ENCODE results near the gene TEX38.

The TEX38 gene

DNA sequence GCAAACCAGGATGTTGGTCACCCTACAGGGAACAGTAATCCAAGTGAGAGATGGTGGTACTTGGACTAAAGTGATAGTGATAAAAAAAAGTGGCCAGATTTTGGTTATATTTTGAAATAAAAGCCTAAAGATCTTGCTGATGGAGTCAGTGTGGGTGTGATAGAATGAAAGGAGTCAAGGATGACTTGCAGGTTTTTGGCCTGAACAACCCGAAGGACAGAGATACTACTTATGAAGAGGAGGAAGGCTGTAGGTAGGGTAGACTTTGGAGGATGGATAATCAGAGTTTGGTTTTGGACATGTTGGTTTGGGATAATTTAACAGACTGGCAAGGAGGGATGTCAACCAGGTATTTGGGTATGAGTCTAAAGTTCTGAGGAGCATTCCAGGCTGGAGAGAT, 1.5 kb upstream of the TEX38 start:
- no peak overlapping the region for H3K27ac ChIP-seq
- H4K20me1 ChIP-seq: no peaks in the 10 kb centered on the region
- no peak for TF ChIP-seq Cebpa-rat (IDR thresholded peaks at IDR 0.05)
- no peaks in the 10 kb centered on the region for H3K9me3 ChIP-seq
- H3K4me2 ChIP-seq: no peak overlapping the region
- H3K9ac ChIP-seq: no peak overlapping the region
- no peaks in the 10 kb centered on the region for H3K27me3 ChIP-seq
- no peak overlapping the region for H3K4me3 ChIP-seq
- peaks cover 14% of the 10 kb centered on the region for H3K4me1 ChIP-seq
- peaks cover 31% of the 10 kb centered on the region for H3K36me3 ChIP-seq

DNA sequence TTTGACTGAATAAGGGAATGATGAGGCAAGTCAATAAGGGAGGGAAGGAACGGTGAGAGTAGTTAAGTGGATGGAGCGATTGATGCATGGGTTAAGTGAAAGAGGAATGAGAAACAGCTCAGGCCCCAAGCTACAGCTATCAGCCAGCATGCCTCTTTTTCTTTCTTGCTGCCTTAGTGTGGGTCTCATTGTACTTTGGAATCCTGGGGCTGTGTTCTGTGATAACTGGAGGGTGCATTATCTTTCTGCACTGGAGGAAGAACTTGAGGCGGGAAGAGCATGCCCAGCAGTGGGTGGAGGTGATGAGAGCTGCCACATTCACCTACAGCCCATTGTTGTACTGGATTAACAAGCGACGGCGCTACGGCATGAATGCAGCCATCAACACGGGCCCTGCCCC, 1.0 kb downstream of the TEX38 start:
- Histone ChIP-seq H3K4me2 (no peak overlapping the region), H3K27ac (no peak overlapping the region), H3K4me1 (no peaks in the 10 kb centered on the region; the same call in 1 of the 2 replicates), H3K9me3 (no peaks in the 10 kb centered on the region), H3K4me3 (no peak overlapping the region), H4K20me1 (no peaks in the 10 kb centered on the region), H3K9ac (no peak overlapping the region), H3K27me3 (no peaks in the 10 kb centered on the region), H3K36me3 (peaks cover 40% of the 10 kb centered on the region)
- no peak for TF ChIP-seq Cebpa-rat (IDR thresholded peaks at IDR 0.05)

DNA sequence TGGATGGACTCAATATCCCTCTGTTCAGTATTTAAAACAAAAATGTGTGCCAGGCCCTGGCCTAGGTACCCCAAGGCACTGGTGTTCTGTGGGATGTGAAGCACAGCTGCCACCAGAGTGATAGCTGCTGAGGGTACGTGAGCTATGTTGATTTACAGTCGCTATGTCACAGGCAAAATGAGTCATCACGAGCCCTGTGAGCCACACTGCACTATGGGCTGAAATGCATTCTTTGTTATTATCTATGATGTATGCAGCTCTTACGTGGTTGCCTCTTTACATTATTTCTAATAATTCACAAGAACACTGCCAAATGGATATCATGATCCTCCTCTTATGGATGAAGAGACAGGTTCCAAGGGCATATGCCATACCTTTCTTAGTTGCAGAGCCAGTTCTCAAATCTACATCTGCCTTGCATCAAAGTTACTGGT, 2.1 kb downstream of the TEX38 start:
- H3K36me3 ChIP-seq: peaks cover 51% of the 10 kb centered on the region
- no peak overlapping the region for H3K27ac ChIP-seq
- H3K9ac ChIP-seq: no peak overlapping the region
- no peak overlapping the region for H3K4me2 ChIP-seq
- no peaks in the 10 kb centered on the region for H4K20me1 ChIP-seq
- no peak for TF ChIP-seq Cebpa-rat (IDR thresholded peaks at IDR 0.05)
- H3K4me1 ChIP-seq: no peaks in the 10 kb centered on the region; the same call in 1 of the 2 replicates
- H3K9me3 ChIP-seq: no peaks in the 10 kb centered on the region
- H3K4me3 ChIP-seq: no peak overlapping the region
- no peaks in the 10 kb centered on the region for H3K27me3 ChIP-seq

DNA sequence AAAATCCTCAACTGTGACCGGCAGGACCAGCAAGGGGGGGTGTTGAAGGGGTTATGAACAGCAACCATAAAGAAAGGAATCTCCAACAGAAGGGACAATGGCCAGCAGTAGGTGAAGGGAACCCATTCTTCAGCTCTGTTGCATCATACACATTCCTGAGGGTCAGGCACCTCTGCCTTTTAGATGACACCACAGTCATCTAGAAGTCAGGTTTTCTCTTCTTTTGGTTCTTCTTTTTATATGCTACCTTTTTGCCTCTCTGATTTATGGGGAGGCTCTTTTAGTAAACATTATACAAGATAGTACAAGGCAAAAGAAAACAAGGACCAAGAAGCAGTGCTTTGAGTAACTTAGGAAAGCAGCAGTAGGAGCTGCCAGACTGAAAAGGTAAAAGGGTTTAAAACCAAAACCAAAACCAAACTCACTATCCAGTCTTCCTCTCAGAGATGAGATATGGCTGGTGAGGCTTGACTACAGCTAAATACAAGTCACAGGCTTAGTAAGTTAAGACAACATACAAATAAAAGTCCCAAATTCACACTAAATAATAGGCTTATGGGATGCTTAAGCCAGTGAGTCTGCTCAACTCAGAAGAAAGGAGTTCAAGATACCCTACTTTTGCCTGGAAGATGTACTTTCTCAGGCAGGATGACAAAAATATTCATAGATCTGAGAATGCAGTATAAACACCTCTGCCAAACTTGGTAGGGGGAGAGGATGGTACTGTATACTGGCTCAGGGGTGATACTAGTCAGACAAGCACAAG, 4.1 kb downstream of the TEX38 start:
- Histone ChIP-seq H3K27ac (no peak overlapping the region), H3K4me2 (no peak overlapping the region), H3K36me3 (peaks cover 70% of the 10 kb centered on the region), H3K4me1 (no peaks in the 10 kb centered on the region), H3K9ac (no peak overlapping the region), H3K27me3 (no peaks in the 10 kb centered on the region), H3K4me3 (no peak overlapping the region), H3K9me3 (no peaks in the 10 kb centered on the region), H4K20me1 (no peaks in the 10 kb centered on the region)
- TF ChIP-seq Cebpa-rat (IDR thresholded peaks at IDR 0.05): no peak

DNA sequence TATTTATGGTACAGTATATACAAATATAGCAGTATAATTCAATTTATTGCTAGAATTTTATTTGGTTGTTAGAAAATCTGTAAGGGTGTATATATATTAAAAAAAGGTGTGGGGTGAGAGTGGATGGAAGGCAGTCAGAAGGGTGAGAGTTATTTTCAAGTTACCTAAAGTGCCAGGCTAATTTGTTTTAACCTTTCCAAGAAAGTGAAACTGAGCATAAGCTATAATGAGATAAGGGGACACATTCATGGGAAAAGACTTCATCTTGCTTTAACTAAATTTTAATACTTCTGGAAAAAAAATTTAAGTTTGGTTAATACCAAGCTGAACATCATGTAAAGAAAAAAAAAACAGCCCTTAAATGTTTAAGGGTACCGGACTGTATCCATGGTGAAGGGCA, 4.9 kb downstream of the TEX38 start:
- H4K20me1 ChIP-seq: no peaks in the 10 kb centered on the region
- no peaks in the 10 kb centered on the region for H3K27me3 ChIP-seq
- no peak overlapping the region for H3K9ac ChIP-seq
- H3K9me3 ChIP-seq: no peaks in the 10 kb centered on the region
- no peak for TF ChIP-seq Cebpa-rat (IDR thresholded peaks at IDR 0.05)
- no peak overlapping the region for H3K27ac ChIP-seq
- no peak overlapping the region for H3K4me2 ChIP-seq
- peaks cover 78% of the 10 kb centered on the region for H3K36me3 ChIP-seq
- H3K4me1 ChIP-seq: no peaks in the 10 kb centered on the region
- no peak overlapping the region for H3K4me3 ChIP-seq

DNA sequence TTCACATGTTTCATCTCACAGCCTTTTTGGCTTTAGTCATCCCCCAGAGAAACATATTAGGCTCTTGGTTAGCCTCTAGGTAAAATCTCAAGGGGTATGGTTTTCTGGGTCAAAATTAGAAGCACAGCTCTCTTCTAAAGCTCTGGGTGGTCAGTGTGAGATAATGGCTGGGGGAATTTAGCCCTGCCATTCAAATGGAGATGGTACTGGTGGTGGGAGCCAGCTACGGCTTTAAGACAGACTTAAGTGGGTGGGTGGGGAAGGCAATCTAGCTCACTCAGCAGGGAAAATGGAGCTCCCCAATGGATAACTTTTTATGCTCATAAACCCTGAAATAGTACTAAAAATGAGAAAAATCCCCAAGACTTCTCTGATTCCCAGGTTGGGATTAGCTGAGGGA, 5.7 kb downstream of the TEX38 start:
- H3K27ac ChIP-seq: no peak overlapping the region
- no peak overlapping the region for H3K9ac ChIP-seq
- no peaks in the 10 kb centered on the region for H3K4me1 ChIP-seq
- H3K4me3 ChIP-seq: no peak overlapping the region
- H3K36me3 ChIP-seq: peaks cover 87% of the 10 kb centered on the region
- no peaks in the 10 kb centered on the region for H3K27me3 ChIP-seq
- TF ChIP-seq Cebpa-rat (IDR thresholded peaks at IDR 0.05): no peak
- H3K4me2 ChIP-seq: no peak overlapping the region
- no peaks in the 10 kb centered on the region for H4K20me1 ChIP-seq
- no peaks in the 10 kb centered on the region for H3K9me3 ChIP-seq

DNA sequence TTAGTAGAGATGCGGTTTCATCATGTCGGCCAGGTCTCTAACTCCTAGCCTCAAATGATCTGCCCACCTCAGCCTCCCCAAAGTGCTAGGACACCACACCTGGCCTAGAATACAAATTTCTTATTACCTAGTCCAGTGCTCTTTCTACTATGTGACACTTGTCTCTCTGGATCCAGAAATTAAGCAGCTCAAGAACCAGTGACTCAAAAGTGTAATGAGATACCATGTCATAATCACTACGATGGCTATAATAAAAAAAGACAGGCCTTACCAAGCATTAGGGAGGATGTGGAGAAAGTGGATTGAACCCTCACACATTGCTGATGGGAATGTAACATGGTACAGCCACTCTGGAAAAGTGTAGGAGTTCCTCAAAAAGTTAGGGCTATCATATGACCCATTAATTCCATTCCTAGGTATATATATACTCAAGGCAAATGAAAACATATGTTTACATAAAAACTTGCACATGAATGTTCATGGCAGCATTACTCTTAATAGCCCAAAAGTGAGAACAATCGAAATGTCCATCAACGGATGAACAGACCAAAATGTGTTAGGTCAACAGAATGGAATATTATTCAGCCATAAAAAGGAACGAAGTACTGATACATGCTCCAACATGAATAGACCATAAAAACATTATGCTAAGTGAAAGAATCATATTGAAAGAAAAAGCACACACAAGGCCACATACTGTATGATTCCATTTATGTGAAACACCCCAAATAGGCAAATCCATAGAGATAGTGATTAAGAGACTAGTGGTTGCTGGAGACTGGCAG, 8.3 kb downstream of the TEX38 start:
- no peak overlapping the region for H3K9ac ChIP-seq
- no peaks in the 10 kb centered on the region for H3K9me3 ChIP-seq
- H3K27me3 ChIP-seq: no peaks in the 10 kb centered on the region
- H4K20me1 ChIP-seq: no peaks in the 10 kb centered on the region
- no peak overlapping the region for H3K4me2 ChIP-seq
- H3K4me1 ChIP-seq: no peaks in the 10 kb centered on the region
- no peak overlapping the region for H3K4me3 ChIP-seq
- no peak for TF ChIP-seq Cebpa-rat (IDR thresholded peaks at IDR 0.05)
- H3K27ac ChIP-seq: no peak overlapping the region
- H3K36me3 ChIP-seq: peaks cover 94% of the 10 kb centered on the region

DNA sequence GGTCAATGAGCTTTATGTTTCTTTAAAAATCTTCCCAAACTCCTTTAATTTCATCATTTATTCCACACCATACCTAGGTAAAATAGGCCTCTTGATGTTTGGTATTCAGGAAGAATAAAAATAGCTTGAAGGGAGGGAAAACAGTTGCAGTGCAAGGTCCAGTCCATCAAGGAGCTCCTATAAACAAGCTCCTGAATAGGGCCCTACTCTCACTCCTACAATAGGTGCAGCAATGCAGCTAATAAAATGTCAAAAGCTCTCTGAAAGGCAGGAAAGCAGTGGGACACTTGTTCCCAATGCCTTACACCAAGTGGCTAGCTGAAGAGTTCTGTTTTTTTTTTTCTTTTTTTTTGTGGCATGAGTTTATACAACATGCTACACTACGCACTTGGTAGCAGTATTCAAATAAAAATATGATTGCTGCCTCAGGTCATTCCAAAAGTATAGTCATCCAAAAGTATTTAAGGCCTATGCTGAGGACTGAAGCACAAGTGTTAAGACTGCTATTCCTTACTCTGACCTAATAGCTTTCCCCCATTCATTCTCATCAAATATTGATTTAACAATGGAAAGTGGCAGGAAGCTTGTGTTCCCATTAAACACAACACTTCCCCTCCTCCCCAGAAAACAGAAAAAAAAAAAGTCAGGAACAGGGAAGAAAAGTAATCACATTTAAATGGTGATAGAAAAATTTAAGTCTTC, 9.8 kb downstream of the TEX38 start:
- Histone ChIP-seq H3K9ac (no peak overlapping the region), H3K4me1 (no peaks in the 10 kb centered on the region), H4K20me1 (no peaks in the 10 kb centered on the region), H3K27me3 (no peaks in the 10 kb centered on the region), H3K27ac (no peak overlapping the region), H3K4me3 (no peak overlapping the region), H3K9me3 (no peaks in the 10 kb centered on the region), H3K4me2 (no peak overlapping the region), H3K36me3 (peaks cover 99% of the 10 kb centered on the region)
- TF ChIP-seq Cebpa-rat (IDR thresholded peaks at IDR 0.05): no peak

DNA sequence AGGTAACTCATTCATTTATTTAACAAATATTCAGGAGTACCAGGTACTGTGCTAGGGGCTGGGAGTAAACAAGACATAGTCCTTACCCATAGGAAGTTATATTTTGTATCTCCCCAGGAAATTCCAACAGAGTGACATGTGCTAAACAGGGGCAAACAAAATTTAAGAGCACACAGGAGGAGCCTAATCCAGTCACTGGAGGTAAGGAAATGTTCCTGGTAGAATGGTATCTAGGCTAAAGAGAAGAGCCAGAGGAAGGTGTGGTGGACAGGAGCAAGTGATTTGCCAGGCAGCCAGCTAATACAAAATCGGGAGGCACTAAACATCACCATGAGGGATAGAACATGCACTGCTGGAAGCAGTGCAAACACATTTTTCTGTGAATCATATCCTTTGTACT, 10.4 kb downstream of the TEX38 start:
- Histone ChIP-seq H3K9ac (no peak overlapping the region), H4K20me1 (no peaks in the 10 kb centered on the region), H3K27me3 (no peaks in the 10 kb centered on the region), H3K27ac (no peak overlapping the region), H3K36me3 (peaks cover 100% of the 10 kb centered on the region), H3K4me3 (no peak overlapping the region), H3K9me3 (no peaks in the 10 kb centered on the region), H3K4me2 (no peak overlapping the region), H3K4me1 (no peaks in the 10 kb centered on the region)
- no peak for TF ChIP-seq Cebpa-rat (IDR thresholded peaks at IDR 0.05)

DNA sequence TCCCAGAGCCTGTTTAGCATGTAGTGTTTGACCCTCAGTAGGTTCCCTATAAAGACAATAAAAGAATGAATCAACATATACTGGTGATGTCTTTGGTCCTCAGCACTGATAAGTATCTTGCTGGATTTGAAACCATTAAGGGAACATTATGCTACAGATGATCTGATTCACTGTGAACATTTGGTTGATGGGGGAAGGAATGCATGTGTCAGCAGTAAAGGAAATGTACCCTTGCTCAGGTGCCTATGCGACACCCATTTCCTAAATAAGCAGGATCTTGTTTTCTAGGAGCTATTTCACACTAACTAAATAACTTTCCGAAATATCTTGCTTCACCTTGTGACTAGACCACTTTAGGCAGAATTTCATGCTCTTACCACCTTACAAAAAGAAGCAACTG, 13.0 kb downstream of the TEX38 start:
- Histone ChIP-seq H4K20me1 (peaks cover 8% of the 10 kb centered on the region; the same call in 1 of the 2 replicates), H3K4me2 (no peak overlapping the region), H3K4me3 (no peak overlapping the region), H3K9me3 (no peaks in the 10 kb centered on the region), H3K27ac (no peak overlapping the region), H3K36me3 (peaks cover 100% of the 10 kb centered on the region), H3K27me3 (no peaks in the 10 kb centered on the region), H3K4me1 (peaks cover 16% of the 10 kb centered on the region), H3K9ac (no peak overlapping the region)
- no peak for TF ChIP-seq Cebpa-rat (IDR thresholded peaks at IDR 0.05)
